Duodenal mucosa (tissue), 2 donors: ENCODE measurements around the gene TMPRSS3.

Source experiments
- H3K27ac ChIP-seq: one replicate; pipeline ENCODE4 v1.7.0; 2013; ENCODE audit warnings: low read depth, low read length
- H3K27me3 ChIP-seq, 2 donors: one replicate each; pipeline ENCODE4 v1.7.0; 2013; ENCODE audit warnings: low read length in 2 of 2, control low read depth in 1 of 2; ENCODE audit not compliant: insufficient read depth in 2 of 2, control insufficient read depth in 1 of 2
- H3K36me3 ChIP-seq, 2 donors: one replicate each; pipeline ENCODE4 v1.7.0; 2013; ENCODE audit warnings: low read length in 2 of 2, control low read depth in 1 of 2; ENCODE audit not compliant: insufficient read depth in 2 of 2, control insufficient read depth in 1 of 2
- H3K4me1 ChIP-seq, 2 donors: one replicate each; pipeline ENCODE4 v1.7.0; 2013; ENCODE audit warnings: low read length in 2 of 2, control low read depth in 1 of 2; ENCODE audit not compliant: insufficient read depth in 2 of 2, control insufficient read depth in 1 of 2
- H3K4me3 ChIP-seq, 2 donors: one replicate each; pipeline ENCODE4 v1.7.0; 2013; ENCODE audit warnings: low read length in 2 of 2, low read depth in 1 of 2
- H3K9ac ChIP-seq, 2 donors: one replicate each; pipeline ENCODE4 v1.7.0; 2013; ENCODE audit warnings: low read length in 2 of 2, low read depth in 1 of 2
- H3K9me3 ChIP-seq, 2 donors: one replicate each; pipeline ENCODE4 v1.7.0; 2013; ENCODE audit warnings: low read length in 2 of 2, control low read depth in 1 of 2; ENCODE audit not compliant: control insufficient read depth in 1 of 2

The TMPRSS3 gene

GRCh38 chr21:42438316-42439205 is 42.7 kb upstream of the TMPRSS3 start:
- H3K4me1 ChIP-seq: peaks cover 2 to 11% of the 10 kb centered on the region in 2 donors
- no peak overlapping the region for H3K27ac ChIP-seq
- H3K9me3 ChIP-seq: no peaks in the 10 kb centered on the region
- H3K36me3 ChIP-seq: no peaks in the 10 kb centered on the region
- H3K27me3 ChIP-seq: peaks cover 0 to 7% of the 10 kb centered on the region in 2 donors
- no peak overlapping the region for H3K9ac ChIP-seq
- H3K4me3 ChIP-seq: no peak overlapping the region

- no peak overlapping the region for H3K9ac ChIP-seq
- H3K4me1 ChIP-seq: peaks cover 2 to 14% of the 10 kb centered on the region in 2 donors
- peaks cover 0 to 7% of the 10 kb centered on the region in 2 donors for H3K27me3 ChIP-seq
- H3K4me3 ChIP-seq: no peak overlapping the region
- H3K9me3 ChIP-seq: no peaks in the 10 kb centered on the region
- no peak overlapping the region for H3K27ac ChIP-seq
- H3K36me3 ChIP-seq: no peaks in the 10 kb centered on the region
Observed at GRCh38 chr21:42437786-42438185, 41.9 kb upstream of the TMPRSS3 start.

GRCh38 chr21:42436914-42437313 is 41.1 kb upstream of the TMPRSS3 start:
- no peaks in the 10 kb centered on the region for H3K9me3 ChIP-seq
- no peak overlapping the region for H3K4me3 ChIP-seq
- H3K27ac ChIP-seq: no peak overlapping the region
- H3K27me3 ChIP-seq: peaks cover 0 to 7% of the 10 kb centered on the region in 2 donors
- no peak overlapping the region for H3K9ac ChIP-seq
- no peaks in the 10 kb centered on the region for H3K36me3 ChIP-seq
- peaks cover 2 to 14% of the 10 kb centered on the region in 2 donors for H3K4me1 ChIP-seq

GRCh38 chr21:42435833-42436232 is 40.0 kb upstream of the TMPRSS3 start:
- Histone ChIP-seq H3K4me1 (peaks cover 2 to 14% of the 10 kb centered on the region in 2 donors), H3K4me3 (no peak overlapping the region), H3K36me3 (no peaks in the 10 kb centered on the region), H3K27ac (no peak overlapping the region), H3K27me3 (peaks cover 0 to 7% of the 10 kb centered on the region in 2 donors), H3K9ac (no peak overlapping the region), H3K9me3 (no peaks in the 10 kb centered on the region)

- no peak overlapping the region for H3K27ac ChIP-seq
- no peaks in the 10 kb centered on the region for H3K9me3 ChIP-seq
- H3K4me1 ChIP-seq: peaks cover 2 to 14% of the 10 kb centered on the region in 2 donors
- H3K36me3 ChIP-seq: no peaks in the 10 kb centered on the region
- peaks cover 0 to 7% of the 10 kb centered on the region in 2 donors for H3K27me3 ChIP-seq
- no peak overlapping the region for H3K9ac ChIP-seq
- H3K4me3 ChIP-seq: no peak overlapping the region
Observed at GRCh38 chr21:42435401-42435800, 39.5 kb upstream of the TMPRSS3 start.

- Histone ChIP-seq H3K4me1 (peaks cover 2 to 14% of the 10 kb centered on the region in 2 donors), H3K9me3 (no peaks in the 10 kb centered on the region), H3K27ac (no peak overlapping the region), H3K27me3 (peaks cover 0 to 7% of the 10 kb centered on the region in 2 donors), H3K4me3 (no peak overlapping the region), H3K36me3 (no peaks in the 10 kb centered on the region), H3K9ac (no peak overlapping the region)
Observed at GRCh38 chr21:42434884-42435283, 39.0 kb upstream of the TMPRSS3 start.

GRCh38 chr21:42433946-42434551 is 38.2 kb upstream of the TMPRSS3 start:
- Histone ChIP-seq H3K36me3 (no peaks in the 10 kb centered on the region), H3K4me1 (peaks cover 2 to 14% of the 10 kb centered on the region in 2 donors), H3K27me3 (peaks cover 0 to 7% of the 10 kb centered on the region in 2 donors), H3K4me3 (no peak overlapping the region), H3K9me3 (no peaks in the 10 kb centered on the region), H3K27ac (no peak overlapping the region), H3K9ac (no peak overlapping the region)

- H3K27me3 ChIP-seq: peaks cover 0 to 7% of the 10 kb centered on the region in 2 donors
- peaks cover 2 to 14% of the 10 kb centered on the region in 2 donors for H3K4me1 ChIP-seq
- H3K9me3 ChIP-seq: no peaks in the 10 kb centered on the region
- no peak overlapping the region for H3K4me3 ChIP-seq
- no peaks in the 10 kb centered on the region for H3K36me3 ChIP-seq
- no peak overlapping the region for H3K27ac ChIP-seq
- H3K9ac ChIP-seq: no peak overlapping the region
Observed at GRCh38 chr21:42432695-42433094, 36.8 kb upstream of the TMPRSS3 start.

- Histone ChIP-seq H3K36me3 (no peaks in the 10 kb centered on the region), H3K27ac (no peak overlapping the region), H3K27me3 (peaks cover 0 to 7% of the 10 kb centered on the region in 2 donors), H3K4me3 (no peak overlapping the region), H3K4me1 (peaks cover 10 to 14% of the 10 kb centered on the region in 2 donors), H3K9ac (no peak overlapping the region), H3K9me3 (no peaks in the 10 kb centered on the region)
Observed at GRCh38 chr21:42431196-42431595, 35.3 kb upstream of the TMPRSS3 start.

GRCh38 chr21:42430521-42430920 is 34.7 kb upstream of the TMPRSS3 start:
- Histone ChIP-seq H3K9me3 (no peaks in the 10 kb centered on the region), H3K4me3 (no peak overlapping the region), H3K4me1 (peaks cover 10 to 14% of the 10 kb centered on the region in 2 donors), H3K36me3 (no peaks in the 10 kb centered on the region), H3K27me3 (peaks cover 0 to 7% of the 10 kb centered on the region in 2 donors), H3K27ac (no peak overlapping the region), H3K9ac (no peak overlapping the region)
